Endothelial cell of hepatic sinusoid (primary cell): ENCODE results near the gene SRCIN1.

Experiments
- in situ Hi-C: cut with HindIII; loops from 2 replicates; pipeline ENCODE4 v1.10.0; 2017; ENCODE audit warnings: low sequenced_read_pairs

Gene SRCIN1

GRCh38 chr17:38564869-38565268, 40.9 kb downstream of the SRCIN1 start:
- in situ Hi-C loops, result no loop called here

- in situ Hi-C loops, result no loop called here
Observed at GRCh38 chr17:38564254-38564837, 41.4 kb downstream of the SRCIN1 start.

GRCh38 chr17:38563362-38564253, 42.1 kb downstream of the SRCIN1 start:
- in situ Hi-C loops, result no loop called here

GRCh38 chr17:38562903-38563302, 42.8 kb downstream of the SRCIN1 start:
- in situ Hi-C loops, result no loop called here

GRCh38 chr17:38562215-38562569, 43.6 kb downstream of the SRCIN1 start:
- in situ Hi-C loops, result no loop called here

GRCh38 chr17:38561416-38562214, 44.1 kb downstream of the SRCIN1 start:
- in situ Hi-C loops, result no loop called here

- in situ Hi-C loops, result no loop called here
Observed at GRCh38 chr17:38560503-38561318, 45.0 kb downstream of the SRCIN1 start.

GRCh38 chr17:38559880-38560230, 45.9 kb downstream of the SRCIN1 start:
- in situ Hi-C loops, result no loop called here

- in situ Hi-C loops, result no loop called here
Observed at GRCh38 chr17:38559051-38559879, 46.5 kb downstream of the SRCIN1 start.

- in situ Hi-C loops, result no loop called here
Observed at GRCh38 chr17:38558728-38559050, 47.1 kb downstream of the SRCIN1 start.

GRCh38 chr17:38557836-38558727, 47.7 kb downstream of the SRCIN1 start:
- in situ Hi-C loops, result no loop called here

GRCh38 chr17:38557396-38557795, 48.4 kb downstream of the SRCIN1 start:
- in situ Hi-C loops, result no loop called here

GRCh38 chr17:38556239-38556638, 49.5 kb downstream of the SRCIN1 start:
- in situ Hi-C loops, result no loop called here

- in situ Hi-C loops, result no loop called here
Observed at GRCh38 chr17:38554430-38555350, 51.1 kb downstream of the SRCIN1 start.

GRCh38 chr17:38552343-38552742, 53.4 kb downstream of the SRCIN1 start:
- in situ Hi-C loops, result no loop called here

- in situ Hi-C loops, result no loop called here
Observed at GRCh38 chr17:38551121-38551520, 54.6 kb downstream of the SRCIN1 start.

GRCh38 chr17:38550661-38551060, 55.1 kb downstream of the SRCIN1 start:
- in situ Hi-C loops, result no loop called here

GRCh38 chr17:38549285-38549684, 56.5 kb downstream of the SRCIN1 start:
- in situ Hi-C loops, result loop anchor here (25.0 kb wide), 1 partner anchor 113 kb away; the partner anchor contains the start of gene EPOP
